Activated naive CD4-positive, alpha-beta T cell treated with anti-CD3 and anti-CD28 coated beads, Interleukin-2, amount 50 U/mL, for 24 hours (primary cell): Measurements from ENCODE around the gene MAP2K1.
"Not testable (repeated sequence)": the region's sequence is repeated elsewhere in the genome, so short reads cannot be mapped to it uniquely, and the experiment has no call there.

Source experiments
- H3K27ac Mint-ChIP-seq: one replicate; pipeline ENCODE4 v1.8.0; 2021; ENCODE audit warnings: mild to moderate bottlenecking, mixed read lengths
- H3K27me3 Mint-ChIP-seq: one replicate; pipeline ENCODE4 v1.8.0; 2021; ENCODE audit warnings: mixed read lengths
- H3K36me3 Mint-ChIP-seq: one replicate; pipeline ENCODE4 v1.8.0; 2021; ENCODE audit warnings: mixed read lengths
- H3K4me1 Mint-ChIP-seq: one replicate; pipeline ENCODE4 v1.8.0; 2021; ENCODE audit warnings: mixed read lengths
- H3K4me3 Mint-ChIP-seq: one replicate; pipeline ENCODE4 v1.8.0; 2021; ENCODE audit warnings: mild to moderate bottlenecking, mixed read lengths
- H3K9me3 Mint-ChIP-seq: one replicate; pipeline ENCODE4 v1.8.0; 2021; ENCODE audit warnings: mixed read lengths

The MAP2K1 gene

DNA sequence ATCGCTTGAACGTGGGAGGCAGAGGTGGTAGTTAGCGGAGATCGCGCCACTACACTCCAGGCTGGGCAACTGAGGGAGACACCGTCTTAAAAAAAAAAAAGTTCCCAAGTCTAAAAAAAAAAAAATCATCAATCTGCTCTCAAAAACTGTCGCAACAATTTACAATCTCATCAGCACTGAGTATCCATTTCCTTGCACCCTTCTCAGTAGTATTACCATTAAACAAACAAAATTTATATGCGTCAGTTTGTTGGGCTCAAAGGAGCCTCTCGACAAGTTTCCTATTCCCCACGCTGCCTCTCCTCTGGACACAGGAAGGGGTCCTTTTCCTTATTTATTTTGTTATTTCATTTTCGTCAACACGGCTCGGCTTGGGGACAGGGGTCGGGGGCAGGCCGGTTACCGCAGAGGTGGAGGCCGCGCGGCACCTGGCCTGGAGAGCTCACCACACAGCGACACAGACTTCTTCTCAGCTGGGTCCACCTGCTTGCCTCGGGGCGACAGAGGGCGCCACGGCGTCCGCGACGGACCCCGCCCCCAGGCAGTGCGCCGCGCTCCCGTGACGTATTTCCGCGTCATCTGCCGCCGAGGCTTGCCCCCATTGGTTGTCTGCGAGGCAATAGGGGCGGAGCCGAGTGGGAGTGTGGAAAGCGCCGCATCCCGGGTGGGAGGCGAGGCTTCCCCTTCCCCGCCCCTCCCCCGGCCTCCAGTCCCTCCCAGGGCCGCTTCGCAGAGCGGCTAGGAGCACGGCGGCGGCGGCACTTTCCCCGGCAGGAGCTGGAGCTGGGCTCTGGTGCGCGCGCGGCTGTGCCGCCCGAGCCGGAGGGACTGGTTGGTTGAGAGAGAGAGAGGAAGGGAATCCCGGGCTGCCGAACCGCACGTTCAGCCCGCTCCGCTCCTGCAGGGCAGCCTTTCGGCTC is at the start of gene MAP2K1:
TSS of gene MAP2K1 (plus strand) at position 709 of the 920 bp plus-strand sequence. CDS start 436 bp downstream, outside the sequence.
- Mint-ChIP-seq H3K36me3 (peaks cover 4% of the 10 kb centered on the region), H3K27ac (peak within 1 kb of the TSS; percentile 99), H3K4me3 (peak within 1 kb of the TSS; percentile 100), H3K9me3 (no peaks in the 10 kb centered on the region), H3K27me3 (no peaks in the 10 kb centered on the region), H3K4me1 (peaks cover 56% of the 10 kb centered on the region)

DNA sequence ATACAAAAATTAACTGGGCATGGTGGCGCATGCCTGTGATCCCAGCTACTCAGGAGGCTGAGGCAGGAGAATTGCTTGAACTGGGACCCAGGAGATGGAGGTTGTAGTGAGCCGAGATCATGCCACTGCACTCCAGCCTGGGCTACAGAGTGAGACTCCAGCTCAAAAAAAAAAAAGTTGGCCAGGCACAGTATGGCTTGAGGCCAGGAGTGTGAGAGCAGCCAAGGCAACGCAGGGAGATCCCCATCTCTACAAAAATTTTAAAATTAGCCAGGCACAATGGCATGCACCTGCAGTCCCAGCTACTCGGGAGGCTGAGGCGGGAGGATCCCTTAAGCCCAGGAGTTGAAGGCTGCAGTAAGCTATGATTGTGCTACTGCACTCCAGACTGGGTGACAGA is 38.2 kb upstream of the MAP2K1 start:
- not testable (repeated sequence) for H3K4me1 Mint-ChIP-seq, H3K4me3 Mint-ChIP-seq, H3K27me3 Mint-ChIP-seq, H3K27ac Mint-ChIP-seq, H3K9me3 Mint-ChIP-seq
- H3K36me3 Mint-ChIP-seq, result peaks cover 11% of the 10 kb centered on the region

DNA sequence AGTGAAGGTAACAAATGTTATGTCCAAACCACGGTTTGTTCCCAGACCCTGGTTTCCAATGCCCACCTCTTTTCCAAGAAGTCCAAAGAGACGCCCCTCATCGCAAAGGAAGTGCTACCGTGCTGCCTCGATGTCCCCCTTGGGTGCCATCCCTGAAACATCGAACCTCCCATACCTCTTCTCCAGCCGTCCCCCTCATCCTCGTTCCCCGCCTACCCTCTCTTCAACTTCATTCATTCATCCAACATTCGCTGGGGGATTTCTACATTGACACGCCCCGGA is 30.7 kb upstream of the MAP2K1 start:
- H3K36me3 Mint-ChIP-seq, result peaks cover 3% of the 10 kb centered on the region
- H3K4me3 Mint-ChIP-seq, result peak overlapping the region; percentile 98
- H3K27ac Mint-ChIP-seq, result peak overlapping the region; percentile 100
- H3K4me1 Mint-ChIP-seq, result peaks cover 27% of the 10 kb centered on the region
- no peaks in the 10 kb centered on the region for H3K9me3 Mint-ChIP-seq
- H3K27me3 Mint-ChIP-seq, result no peaks in the 10 kb centered on the region

DNA sequence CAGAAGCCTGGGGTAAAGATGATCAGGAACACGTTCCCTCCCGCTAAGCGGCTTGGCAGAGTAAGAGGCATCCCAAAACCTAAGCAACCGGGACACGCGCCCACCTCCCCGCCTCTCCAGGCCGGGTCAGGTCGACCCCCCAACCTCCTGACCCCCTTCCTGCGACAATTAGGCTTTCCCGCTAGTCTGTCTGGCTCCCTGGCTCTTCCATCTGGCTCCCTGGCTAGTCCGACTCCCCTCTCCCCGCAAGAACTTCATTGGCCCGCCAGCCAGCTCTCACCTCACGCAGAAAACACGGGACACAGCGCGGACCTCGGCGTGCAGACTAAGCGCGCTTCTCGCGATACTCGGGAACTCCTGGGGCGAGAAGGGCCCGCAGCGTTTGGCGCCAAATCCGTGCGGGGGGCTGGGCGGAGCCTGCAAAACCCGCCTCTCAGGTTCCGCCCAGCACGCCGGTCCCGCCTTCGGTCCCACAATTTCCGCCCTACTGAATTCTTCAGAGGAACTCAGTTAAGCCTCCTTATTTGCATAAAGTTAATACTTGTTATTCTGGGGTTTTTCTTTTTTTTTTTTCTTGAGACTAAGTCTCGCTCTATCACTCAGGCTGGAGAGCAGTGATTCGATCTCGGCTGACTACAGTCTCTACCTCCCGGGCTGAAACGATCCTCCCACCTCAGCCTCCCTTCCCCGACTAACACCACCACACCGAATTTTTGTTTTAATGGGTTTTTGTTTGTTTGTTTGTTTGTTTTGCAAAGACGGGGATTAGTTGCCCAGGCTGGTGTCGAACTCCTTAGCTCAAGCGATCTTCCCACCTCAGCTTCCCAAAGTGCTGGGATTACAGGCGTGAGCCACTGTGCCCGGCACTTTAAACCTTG is 30.1 kb upstream of the MAP2K1 start, which contains the start of gene TIPIN:
TSS of gene TIPIN (minus strand) at position 327 of the 878 bp plus-strand sequence. CDS start 3,738 bp downstream, outside the sequence.
- Mint-ChIP-seq H3K4me1 (peaks cover 27% of the 10 kb centered on the region), H3K27me3 (no peaks in the 10 kb centered on the region), H3K27ac (peak within 1 kb of the TSS; percentile 100), H3K36me3 (peaks cover 3% of the 10 kb centered on the region), H3K4me3 (peak within 1 kb of the TSS; percentile 98), H3K9me3 (no peaks in the 10 kb centered on the region)

DNA sequence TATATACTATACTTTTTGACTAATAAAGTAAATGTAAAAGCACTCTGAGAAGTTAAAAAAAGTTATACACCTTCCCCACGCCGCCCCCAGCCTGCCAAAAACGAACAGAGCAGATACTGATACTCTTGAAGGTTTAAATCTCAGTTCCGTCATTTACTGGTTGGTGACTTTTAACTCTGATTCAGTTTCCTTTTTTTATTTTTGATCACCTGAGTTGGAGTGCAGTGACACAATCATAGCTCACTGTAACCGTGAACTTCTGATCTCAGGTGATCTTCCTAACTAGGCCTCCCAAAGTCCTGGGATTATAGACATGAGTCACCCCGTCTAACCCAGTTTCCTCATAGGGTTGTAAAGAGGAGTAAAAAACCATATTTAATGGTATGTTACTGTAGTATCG is 27.0 kb upstream of the MAP2K1 start:
- Mint-ChIP-seq H3K4me1 (peaks cover 18% of the 10 kb centered on the region), H3K4me3 (no peak overlapping the region), H3K27ac (no peak overlapping the region), H3K9me3 (no peaks in the 10 kb centered on the region), H3K27me3 (no peaks in the 10 kb centered on the region), H3K36me3 (peaks cover 3% of the 10 kb centered on the region)

DNA sequence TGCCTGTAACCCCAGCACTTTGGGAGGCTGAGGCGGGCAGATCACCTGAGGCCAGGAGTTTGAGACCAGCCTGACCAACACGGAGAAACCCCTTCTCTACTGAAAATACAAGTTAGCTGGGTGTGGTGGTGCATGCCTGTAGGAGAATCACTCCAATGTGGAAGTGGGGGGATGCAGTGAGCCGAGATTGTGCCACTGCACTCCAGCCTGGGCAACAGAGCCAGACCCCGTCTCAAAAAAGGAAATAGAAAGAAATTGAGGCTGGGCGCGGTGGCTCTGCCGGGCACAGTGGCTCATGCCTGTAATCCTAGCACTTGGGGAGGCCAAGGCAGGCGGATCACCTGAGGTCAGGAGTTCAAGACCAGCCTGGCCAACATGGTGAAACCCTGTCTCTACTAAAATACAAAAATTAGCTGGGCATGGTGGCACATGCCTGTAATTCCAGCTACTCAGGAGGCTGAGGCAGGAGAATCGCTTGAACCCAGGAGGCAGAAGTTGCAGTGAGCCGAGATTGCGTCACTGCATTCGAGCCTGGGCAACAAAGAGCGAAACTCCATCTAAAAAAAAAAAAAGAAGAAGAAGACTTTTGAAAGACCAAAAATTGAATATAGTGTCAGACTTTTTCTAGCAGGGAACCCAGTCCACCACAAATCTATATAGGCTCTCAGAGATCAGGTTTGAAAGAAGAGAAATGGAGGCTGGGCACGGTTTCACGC is 24.8 kb upstream of the MAP2K1 start:
- not testable (repeated sequence) for H3K36me3 Mint-ChIP-seq, H3K4me1 Mint-ChIP-seq

DNA sequence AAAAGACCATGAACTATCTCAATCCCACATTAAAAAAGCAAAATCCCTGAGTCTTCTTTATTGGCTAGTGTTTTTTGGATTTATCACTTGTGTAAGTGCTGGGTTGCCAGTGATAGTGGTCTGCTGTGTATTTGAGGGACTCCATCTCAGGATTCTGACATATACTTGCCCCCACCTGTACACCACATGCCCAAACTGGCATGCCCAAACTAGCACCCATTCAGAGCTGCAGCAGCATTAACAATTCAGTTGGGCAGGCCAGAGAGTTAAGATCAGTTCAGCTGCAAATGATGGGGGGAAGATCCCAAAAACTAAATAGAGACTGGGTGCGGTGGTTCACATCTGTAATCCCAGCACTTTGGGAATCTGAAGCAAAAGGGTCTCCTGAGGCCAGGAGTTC is 23.9 kb upstream of the MAP2K1 start:
- Mint-ChIP-seq H3K27me3 (no peaks in the 10 kb centered on the region), H3K27ac (no peak overlapping the region), H3K4me1 (no peaks in the 10 kb centered on the region), H3K9me3 (no peaks in the 10 kb centered on the region), H3K36me3 (no peaks in the 10 kb centered on the region), H3K4me3 (no peak overlapping the region)

More for the DNA sequence above, 24.8 kb upstream of the MAP2K1 start:
- not testable (repeated sequence) for H3K27ac Mint-ChIP-seq, H3K4me3 Mint-ChIP-seq, H3K9me3 Mint-ChIP-seq, H3K27me3 Mint-ChIP-seq

DNA sequence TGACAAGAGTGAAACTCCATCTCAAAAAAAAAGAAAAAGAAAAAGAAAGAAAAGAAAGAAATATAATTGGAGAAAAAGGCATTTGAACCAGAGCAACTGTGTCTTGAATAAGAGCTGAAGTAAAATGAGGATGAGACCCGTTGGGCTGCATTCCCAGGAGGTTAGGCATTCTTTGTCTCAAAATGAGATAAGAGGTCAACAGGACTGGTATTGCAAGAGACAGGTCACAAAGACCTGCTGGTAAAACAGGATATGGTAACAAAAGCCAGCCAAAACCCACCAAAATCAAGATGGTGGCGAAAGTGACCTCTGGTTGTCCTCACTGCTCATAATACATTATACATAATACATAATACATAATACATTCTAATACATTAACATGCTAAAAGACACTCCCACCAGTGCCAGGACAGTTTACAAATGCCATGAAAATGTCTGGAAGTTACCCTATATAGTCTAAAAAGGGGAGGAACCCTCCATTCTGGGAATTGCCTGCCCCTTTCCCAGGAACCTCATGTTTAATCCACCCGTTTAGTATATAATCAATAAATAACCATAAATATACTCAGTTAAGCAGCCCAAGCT is 21.7 kb upstream of the MAP2K1 start:
- Mint-ChIP-seq H3K27ac (no peak overlapping the region), H3K4me1 (peaks cover 8% of the 10 kb centered on the region), H3K4me3 (no peak overlapping the region), H3K27me3 (no peaks in the 10 kb centered on the region), H3K36me3 (no peaks in the 10 kb centered on the region), H3K9me3 (no peaks in the 10 kb centered on the region)

DNA sequence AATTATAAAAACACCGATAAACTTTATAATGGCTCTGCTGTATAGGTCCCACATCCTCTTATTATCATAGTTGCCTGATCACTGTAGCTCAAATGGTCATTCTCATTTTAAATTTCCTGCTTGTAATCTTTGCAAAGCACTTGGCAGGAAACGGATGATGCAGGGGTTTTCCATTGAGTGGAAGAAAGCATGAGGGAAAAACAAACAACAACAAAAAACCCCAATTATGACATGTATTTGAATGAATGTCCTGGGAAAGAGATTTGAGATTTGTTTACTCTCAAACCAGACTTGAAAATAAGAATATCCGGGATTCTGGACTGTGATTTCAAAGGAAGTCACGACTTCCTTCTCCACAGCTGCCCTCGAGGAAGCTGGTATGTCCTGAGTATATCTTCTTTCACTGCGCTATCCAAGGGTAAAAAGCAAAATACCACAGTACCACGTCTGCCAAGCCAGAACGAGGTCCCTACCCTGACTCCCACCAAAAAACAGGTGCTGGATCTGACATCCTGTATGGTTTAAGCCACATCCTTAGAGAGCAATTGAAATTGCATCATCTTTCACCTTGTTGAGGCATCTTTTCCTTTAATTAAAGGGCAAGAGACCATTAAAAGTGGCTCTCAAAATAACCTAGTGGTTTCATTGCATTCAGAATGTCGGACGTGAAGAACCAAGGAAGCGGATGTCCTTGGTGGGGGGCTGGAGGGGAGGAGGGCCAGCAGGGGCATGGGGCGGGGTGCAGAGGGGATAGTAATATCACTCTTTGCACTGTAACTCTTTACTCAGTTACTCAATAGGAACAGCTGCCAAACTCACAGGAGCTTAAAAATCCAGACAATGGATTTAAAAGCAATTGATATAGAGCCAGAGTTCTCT is 16.7 kb upstream of the MAP2K1 start:
- Mint-ChIP-seq H3K4me3 (peak overlapping the region; percentile 80), H3K27me3 (no peaks in the 10 kb centered on the region), H3K27ac (peak overlapping the region; percentile 93), H3K9me3 (no peaks in the 10 kb centered on the region), H3K4me1 (peaks cover 22% of the 10 kb centered on the region), H3K36me3 (peaks cover 2% of the 10 kb centered on the region)

DNA sequence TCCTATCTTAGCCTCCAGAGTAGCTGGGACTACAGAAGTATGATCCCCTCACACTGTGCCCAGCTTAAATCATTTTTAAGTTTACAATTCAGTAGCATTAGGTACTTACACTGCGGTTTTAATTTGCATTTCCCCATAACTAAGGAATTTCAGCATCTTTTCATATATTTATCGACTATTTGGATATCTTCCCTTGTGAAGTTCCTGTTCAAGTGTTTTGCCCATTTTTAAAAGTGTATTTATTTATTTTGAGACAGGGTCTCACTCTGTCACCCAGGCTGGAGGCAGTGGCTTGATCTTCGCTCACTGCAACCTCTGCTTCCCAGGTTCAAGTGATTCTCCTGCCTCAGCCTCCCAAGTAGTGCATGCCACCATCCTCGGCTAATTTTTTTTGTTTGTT is 12.5 kb upstream of the MAP2K1 start:
- Mint-ChIP-seq H3K27ac (no peak overlapping the region), H3K36me3 (peaks cover 2% of the 10 kb centered on the region), H3K9me3 (no peaks in the 10 kb centered on the region), H3K4me1 (peaks cover 22% of the 10 kb centered on the region), H3K4me3 (no peak overlapping the region), H3K27me3 (no peaks in the 10 kb centered on the region)

DNA sequence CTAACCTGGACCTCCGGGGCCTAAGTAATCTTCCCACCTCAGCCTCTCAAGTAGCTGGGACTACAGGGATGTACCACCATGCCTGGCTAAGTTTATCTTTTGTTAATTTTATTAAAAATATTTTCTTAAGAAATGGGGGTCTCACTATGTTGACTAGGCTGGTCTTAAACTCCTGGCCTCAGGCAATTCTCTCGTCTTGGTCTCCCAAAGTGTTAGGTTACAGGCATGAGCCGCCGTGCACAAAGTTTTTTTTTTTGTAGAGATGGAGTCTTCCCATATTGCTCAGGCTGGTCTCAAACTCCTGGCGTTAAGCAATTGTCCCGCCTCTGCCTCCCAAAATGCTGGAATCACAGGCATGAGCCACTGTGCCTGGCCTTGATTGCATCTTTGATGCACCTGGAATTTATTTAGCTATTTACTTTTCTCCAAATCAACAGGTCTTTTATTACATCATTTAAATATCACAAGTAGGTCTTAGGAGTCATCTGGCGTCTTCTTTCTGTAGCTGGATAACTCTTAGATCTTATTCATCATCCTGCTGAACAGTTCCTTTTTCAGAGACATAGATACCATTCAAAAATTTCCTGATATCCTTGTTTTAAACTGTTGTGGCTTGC is 7.8 kb upstream of the MAP2K1 start:
- Mint-ChIP-seq H3K27ac (no peak overlapping the region), H3K4me3 (no peak overlapping the region), H3K4me1 (peaks cover 4% of the 10 kb centered on the region), H3K9me3 (no peaks in the 10 kb centered on the region), H3K36me3 (peaks cover 2% of the 10 kb centered on the region), H3K27me3 (no peaks in the 10 kb centered on the region)

DNA sequence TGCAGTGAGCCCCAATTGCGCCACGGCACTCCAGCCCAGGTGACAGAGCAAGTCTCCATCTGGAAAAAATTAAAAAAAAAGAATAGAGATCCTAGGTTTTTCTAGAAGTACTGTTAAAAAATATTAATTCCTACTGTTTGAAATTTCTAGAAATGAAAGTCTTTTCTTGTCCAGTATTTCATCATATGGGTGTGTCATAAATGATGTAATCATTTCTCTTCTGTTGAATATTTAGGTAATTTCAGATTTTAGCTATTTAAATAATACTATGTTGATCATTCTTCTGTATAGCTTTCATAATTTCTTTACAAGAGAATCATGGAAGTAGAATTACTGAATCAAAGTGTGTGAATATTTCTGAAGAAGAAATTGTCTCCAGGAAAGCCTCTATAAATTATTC is 5.3 kb upstream of the MAP2K1 start:
- not testable (repeated sequence) for H3K27me3 Mint-ChIP-seq, H3K9me3 Mint-ChIP-seq, H3K4me3 Mint-ChIP-seq, H3K36me3 Mint-ChIP-seq, H3K27ac Mint-ChIP-seq
- peaks cover 19% of the 10 kb centered on the region for H3K4me1 Mint-ChIP-seq

DNA sequence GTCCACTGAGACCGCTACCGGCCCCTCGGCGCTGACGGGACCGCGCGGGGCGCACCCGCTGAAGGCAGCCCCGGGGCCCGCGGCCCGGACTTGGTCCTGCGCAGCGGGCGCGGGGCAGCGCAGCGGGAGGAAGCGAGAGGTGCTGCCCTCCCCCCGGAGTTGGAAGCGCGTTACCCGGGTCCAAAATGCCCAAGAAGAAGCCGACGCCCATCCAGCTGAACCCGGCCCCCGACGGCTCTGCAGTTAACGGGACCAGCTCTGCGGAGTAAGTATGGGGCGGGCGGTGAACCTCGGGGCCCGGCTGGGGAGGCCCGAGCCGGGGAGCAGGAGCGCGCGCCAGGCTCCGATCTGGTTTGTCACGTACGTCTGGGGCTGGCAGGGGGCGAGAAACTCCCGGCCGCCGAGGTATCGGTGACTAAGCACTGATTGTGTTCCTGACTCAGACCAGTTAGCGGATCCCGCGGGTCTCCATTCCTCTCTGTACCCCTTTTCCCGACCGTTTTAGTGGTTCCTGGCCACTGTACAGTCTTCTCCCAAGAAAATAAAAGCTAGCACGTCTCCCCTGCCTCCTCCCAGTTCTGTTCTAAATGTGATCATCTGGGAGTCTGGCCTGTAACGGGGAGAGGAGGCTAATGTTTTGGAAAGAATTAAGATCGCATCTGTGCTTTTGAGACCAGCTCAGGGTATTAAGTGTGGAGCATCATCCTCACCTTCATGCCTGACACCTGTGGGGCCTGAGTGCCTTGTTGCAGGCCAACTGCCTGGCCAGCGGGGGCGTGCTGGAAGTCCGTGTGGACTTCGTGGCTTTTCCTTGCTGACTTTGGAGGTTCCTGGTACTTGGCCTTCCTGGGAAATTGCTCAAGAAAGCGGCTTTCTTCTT is 691 bp downstream of the MAP2K1 start:
- H3K4me1 Mint-ChIP-seq, result peaks cover 65% of the 10 kb centered on the region
- H3K27me3 Mint-ChIP-seq, result no peaks in the 10 kb centered on the region
- peaks cover 4% of the 10 kb centered on the region for H3K36me3 Mint-ChIP-seq
- H3K9me3 Mint-ChIP-seq, result no peaks in the 10 kb centered on the region
- H3K4me3 Mint-ChIP-seq, result peak overlapping the region; percentile 97
- H3K27ac Mint-ChIP-seq, result peak overlapping the region; percentile 94
